Fibroblast of skin of abdomen (primary cell): ENCODE measurements around the gene ELMO1.
"Not testable (repeated sequence)": the region's sequence is repeated elsewhere in the genome, so short reads cannot be mapped to it uniquely, and the experiment has no call there.

Source experiments
- DNase-seq: peaks from one replicate; pipeline ENCODE4 v3.0.0-alpha.2; 2013

Gene ELMO1

DNA sequence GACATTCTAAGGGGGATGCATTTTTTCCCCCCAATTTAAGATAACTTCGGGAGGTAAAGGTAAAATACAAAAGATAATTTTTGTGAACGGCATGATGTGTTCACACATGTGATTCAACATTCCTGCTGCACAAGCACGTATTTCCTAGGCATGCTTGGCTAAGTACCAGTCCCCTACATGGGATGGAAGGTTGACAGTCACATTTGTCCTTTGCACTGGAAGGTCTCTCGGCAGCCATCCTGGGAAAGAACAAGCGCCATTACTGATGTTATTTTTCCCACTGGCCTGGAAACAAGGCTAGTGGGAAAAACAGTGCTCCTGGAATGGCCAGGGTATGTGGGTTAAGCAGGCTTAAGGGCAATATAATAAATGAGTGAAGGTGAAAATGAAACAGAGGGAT is 448.2 kb downstream of the ELMO1 start:
- no peak for DNase-seq

GRCh38 chr7:36999626-37000485 is 448.8 kb downstream of the ELMO1 start:
- DNase-seq, result no peak

DNA sequence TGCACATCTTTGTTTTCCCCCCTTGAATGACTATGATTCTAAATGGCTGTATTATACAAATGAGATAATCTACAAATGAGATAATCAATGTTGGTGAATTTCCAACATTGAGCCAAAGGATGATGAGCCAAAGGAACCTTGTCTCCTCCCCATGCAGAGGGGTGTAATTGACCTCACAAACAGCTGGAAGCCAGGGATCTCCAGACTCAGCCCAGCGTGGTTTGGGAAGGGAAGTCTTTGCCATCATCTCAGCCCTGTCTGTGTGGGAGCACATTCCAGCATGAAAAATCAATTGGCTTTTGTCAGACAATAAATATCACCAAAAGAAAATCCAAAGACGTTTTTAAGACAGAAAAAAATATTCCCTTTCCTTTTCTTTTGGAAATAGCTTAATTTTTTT is 452.9 kb downstream of the ELMO1 start:
- no peak for DNase-seq

DNA sequence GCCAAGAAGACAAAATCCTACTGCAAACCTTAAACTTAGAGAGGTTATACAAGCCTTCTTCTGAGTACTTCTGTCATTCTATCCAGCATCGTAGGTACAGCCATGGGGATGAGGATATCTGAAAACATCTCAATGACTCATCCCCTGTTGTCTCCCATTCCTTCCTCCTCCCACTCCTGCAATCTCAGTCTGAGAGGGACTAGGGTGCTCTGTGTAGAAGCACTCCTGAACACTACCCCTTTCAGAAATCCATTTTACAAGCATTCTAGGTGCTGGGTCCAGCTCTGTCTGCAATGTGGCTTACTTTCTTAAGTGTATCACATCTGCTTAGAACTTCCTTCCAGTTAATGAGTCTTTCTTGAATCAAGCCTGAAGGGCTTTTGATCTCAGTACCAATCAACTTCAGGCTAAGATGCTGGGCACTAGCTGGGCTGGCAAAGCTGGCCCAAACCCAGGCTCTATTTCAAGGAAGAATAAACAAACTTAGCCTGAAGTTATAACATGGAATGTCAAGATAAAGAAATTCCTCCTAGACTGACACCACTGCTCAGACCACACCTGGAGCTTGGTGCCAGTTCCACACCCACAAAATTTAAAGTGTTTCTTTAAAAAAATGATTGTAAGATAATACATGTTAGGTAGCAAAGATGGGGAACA is 454.1 kb downstream of the ELMO1 start:
- no peak for DNase-seq

DNA sequence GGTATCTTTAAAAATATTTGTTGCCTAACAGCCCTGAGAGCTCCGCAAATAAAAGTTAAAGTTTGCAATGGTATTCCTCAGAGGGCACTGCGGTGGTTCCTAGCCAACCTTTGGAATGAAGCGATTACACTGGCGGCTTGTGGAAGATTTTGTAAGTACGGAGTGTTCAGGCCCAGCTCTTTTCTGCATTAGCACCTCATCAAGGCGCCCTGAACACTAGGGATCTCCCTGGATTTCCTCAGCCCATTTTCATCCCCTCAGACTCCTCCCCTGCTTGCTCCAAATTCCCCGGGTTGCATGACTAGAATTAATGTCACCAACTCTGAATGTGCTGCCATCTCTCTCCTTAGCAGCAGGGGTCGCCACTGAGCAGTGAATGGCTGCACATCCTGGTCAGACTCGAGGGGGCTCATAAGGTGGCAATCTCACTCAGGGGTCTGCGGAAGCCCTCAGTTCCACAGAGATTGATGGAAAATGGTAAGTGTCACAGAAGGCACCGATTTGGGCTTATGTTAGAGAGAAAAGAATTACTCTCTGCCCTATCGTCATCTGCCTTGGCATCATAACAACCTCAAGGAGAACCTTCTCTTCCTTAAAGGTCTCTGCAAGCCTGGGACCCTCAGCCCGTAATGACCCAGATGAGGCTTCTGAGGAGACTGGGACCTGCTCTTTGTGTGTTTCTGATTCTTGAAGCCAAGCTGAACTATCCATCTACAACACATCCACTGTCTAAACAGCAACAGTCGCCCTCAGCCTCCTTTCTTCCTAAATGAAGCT is 461.5 kb downstream of the ELMO1 start:
- peak; percentile 36 for DNase-seq

GRCh38 chr7:36986511-36986933 is 462.1 kb downstream of the ELMO1 start:
- DNase-seq, result no peak

GRCh38 chr7:36985866-36986400 is 462.7 kb downstream of the ELMO1 start:
- DNase-seq, result no peak

DNA sequence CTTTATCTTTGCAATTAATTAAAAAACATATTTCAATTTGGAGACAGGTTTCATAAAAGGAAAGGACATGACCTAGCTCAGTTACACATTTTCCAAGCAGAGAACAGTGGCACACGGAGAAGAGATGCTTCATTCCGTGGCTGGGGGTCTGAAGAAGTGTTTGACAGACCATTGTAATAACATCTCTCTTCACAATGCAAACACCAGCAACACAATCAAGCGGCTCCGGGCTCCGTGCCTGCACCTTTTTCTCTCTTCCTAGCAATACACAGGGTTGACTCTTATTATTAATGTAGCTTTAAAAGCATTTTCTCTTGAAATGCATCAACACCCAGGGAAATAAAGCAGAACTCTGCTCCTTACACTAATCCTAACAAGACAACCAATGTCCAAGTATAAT is 463.3 kb downstream of the ELMO1 start:
- no peak for DNase-seq

GRCh38 chr7:36984710-36985312 is 463.9 kb downstream of the ELMO1 start:
- no peak for DNase-seq

DNA sequence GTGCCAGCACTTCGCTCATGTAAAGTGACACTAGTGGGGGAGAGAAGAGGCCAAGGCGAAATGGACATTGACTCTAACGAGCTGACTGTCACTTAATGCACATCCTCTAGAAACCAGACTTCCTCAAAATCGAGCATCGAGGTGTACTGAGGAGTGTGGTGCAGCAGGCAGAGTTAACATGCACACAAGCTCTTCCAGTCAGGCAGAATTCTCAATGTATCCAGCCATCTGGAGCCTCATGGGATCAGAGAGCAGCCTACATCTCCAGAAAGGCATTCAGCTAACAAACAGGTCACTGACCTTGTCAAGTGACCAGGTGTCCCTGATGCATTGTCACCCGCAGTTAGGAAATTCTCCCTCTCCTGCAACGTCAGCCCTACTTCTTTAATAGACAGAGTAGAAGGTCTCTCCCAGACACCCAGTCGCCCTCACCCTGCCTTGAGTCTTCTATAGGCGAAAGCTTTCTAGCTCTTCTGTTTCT is 464.6 kb downstream of the ELMO1 start:
- DNase-seq, result no peak

GRCh38 chr7:36982766-36983165 is 465.9 kb downstream of the ELMO1 start:
- DNase-seq, result no peak

GRCh38 chr7:36979810-36980248 is 468.8 kb downstream of the ELMO1 start:
- peak; percentile 31 for DNase-seq

GRCh38 chr7:36978461-36978860 is 470.2 kb downstream of the ELMO1 start:
- no peak for DNase-seq

GRCh38 chr7:36977878-36978277 is 470.8 kb downstream of the ELMO1 start:
- DNase-seq, result no peak

GRCh38 chr7:36973534-36973933 is 475.1 kb downstream of the ELMO1 start:
- not testable (repeated sequence) for DNase-seq

GRCh38 chr7:36972140-36972518 is 476.5 kb downstream of the ELMO1 start:
- no peak for DNase-seq

DNA sequence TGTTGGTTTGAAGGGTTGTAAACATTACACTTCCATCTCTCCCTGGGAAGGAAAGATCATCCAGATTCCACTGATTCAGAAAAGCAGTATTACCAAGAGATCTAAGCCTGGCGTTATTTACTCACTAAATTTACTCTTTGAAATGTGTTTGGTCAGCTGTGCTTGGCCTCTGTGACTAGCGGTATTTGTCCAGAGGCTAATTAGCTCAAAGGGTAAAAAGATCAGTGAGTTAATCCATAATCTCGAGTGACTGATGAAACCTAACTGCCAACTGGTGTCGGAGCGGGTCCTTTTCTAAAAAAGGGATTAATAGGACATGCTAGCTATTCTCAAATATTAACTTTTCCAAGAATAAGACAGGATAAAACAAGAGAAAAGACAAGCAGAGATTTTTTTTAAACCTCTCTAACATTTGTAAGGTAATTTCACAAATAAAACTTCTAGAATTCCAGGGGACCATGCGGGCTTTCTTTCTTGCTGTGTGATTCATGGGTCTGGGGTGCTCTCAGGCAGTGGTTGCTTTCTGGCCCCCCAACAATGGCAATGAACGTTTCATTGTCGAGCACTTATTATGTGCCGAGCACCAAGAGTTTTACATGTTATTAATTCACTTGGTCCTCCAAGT is 477.0 kb downstream of the ELMO1 start:
- no peak for DNase-seq

DNA sequence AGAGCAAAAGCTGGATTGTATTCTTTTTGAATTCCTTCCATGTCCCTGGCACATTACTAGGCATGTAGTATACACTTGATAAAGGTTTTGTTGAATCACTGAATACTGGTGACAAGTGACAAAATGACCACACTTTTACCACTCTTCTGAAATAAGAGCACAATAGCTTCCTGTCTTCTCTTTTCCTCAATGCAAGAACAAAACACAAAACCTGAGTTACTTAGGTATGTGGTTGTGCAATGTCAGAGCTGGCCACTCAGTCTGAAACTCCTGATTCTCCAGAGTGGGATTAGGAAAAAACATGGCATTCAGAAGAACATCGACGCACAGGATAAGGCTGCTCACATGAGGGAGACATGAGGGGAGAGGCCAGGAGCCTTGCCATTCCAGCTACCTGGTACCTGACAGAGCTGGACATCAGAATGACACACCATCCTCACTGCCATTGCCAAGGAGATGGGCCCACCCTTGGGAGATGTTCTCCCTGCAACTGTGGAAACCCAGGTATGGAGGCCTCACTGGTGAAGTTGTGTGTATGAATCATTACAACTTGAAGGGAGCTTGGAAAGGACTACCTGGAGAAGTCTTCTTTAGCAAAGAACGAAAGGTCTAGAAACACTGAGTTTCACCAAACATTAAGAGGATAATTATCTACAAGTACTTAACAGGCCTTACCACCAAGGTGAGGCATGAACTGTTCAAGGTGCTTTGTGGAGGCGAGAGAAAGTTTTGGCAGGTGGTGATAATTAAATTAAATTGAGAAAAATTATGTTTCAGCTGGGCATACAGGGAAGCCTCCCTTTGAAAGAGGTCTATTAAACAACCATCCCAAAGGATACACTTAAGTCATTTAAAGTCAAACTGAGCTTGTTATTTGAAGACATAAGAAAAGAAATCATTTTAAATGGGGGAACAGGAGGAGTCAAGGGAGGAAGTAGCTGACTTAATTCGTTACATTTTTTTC is 477.8 kb downstream of the ELMO1 start:
- DNase-seq, result no peak

GRCh38 chr7:36969376-36969775 is 479.3 kb downstream of the ELMO1 start:
- no peak for DNase-seq

- peak; percentile 47 for DNase-seq
Observed at GRCh38 chr7:36967387-36967786, 481.3 kb downstream of the ELMO1 start.

DNA sequence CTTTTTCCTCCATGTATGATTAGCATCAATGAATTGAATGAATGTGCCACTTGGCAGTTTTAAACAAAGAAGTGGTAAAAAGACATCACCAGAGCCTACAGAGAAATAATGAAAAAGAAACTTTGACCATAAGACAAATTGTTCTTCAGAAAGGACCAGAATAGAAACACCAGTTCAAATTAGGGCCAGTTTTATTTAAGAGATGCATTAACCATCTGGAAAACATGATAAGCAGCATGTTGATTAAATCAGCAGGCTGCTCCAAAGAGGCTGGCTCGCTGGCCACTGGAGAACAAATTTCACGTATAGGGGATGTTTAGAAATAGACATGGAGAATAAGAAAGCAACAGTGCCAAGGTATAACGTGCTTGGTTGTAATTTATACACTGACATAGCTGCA is 482.0 kb downstream of the ELMO1 start:
- DNase-seq, result no peak
